Hematopoietic multipotent progenitor cell (in vitro differentiated cells): ENCODE data around the gene ATXN1. TPM values are rescaled to one million over a fixed set of nuclear protein-coding genes. Genes with fewer than 3 reads are reported as not detected.
"Not testable (repeated sequence)": the region's sequence is repeated elsewhere in the genome, so short reads cannot be mapped to it uniquely, and the experiment has no call there.

Experiments used
- DNase-seq, 3 donors: peaks; one replicate each; pipeline ENCODE4 v3.0.0-alpha.2; 2011 to 2015; ENCODE audit warnings: low read depth in 2 of 3, low spot score in 2 of 3
- total RNA-seq: library from RNA; depleted of rRNA; stranded (reverse); fragments of >200 nt; gene quantifications from one replicate; pipeline ENCODE4 v1.2.3, GENCODE V29; 2012

Gene ATXN1
- total RNA-seq, 1 donor: 52.0 TPM

- no peak for DNase-seq
Measured at GRCh38 chr6:16555550-16555949, 205.7 kb downstream of the ATXN1 start.

- no peak for DNase-seq
Measured at GRCh38 chr6:16553531-16553930, 207.7 kb downstream of the ATXN1 start.

DNA sequence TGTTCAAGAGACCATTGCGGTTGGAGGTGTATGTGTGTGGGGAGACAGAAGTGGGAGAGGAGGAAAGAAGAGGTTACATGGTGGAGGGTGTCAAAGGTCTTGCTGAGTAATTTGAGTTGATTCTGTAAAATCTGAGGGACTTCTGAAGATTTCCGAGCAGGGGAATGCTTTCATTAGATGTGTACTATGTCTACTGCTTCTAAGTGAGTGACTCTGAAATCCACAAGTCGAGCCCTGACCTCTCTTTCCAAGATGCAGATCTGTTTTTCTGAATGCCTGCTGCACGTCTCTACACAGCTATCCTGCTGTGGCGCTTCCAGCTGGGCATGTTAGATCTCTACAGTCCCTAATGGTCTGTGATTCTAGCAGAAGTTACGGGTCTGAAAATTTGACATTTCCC, 209.8 kb downstream of the ATXN1 start:
- DNase-seq: no peak

DNA sequence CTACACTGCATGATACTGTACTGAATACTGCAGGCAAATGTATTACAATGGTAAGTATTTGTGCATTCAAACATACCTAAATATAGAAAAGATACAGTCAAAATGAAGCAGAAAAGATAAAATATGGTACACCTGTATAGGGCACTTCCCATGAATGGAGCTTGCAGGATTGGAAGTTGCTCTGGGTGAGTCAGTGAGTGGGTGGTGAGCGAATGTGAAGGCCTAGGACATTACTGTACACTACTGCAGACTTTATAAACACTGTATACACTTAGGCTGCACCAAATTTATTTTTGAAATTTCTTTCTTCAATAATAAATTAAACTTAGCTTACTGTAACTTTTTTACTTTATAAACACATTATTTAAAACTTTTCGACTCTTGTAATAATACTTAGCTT, 213.1 kb downstream of the ATXN1 start:
- no peak for DNase-seq

DNA sequence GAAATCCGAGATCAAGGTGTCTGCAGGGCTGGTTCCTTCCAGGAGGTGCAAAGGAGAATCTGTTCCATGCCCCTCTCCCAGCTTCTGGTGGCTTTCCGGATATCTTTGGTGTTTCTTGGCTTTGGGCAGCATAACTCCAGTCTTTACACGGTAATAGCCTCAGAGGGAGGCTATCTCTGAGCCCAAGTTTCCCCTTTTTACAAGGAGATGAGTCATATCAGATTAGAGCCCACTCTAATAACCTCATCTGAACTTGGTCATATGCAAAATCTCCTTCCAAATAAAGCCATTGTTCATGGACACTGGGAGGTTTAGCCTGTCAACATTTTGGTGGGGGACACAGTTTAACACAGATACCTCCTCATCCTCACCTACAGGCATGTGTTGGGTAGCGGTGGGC, 213.7 kb downstream of the ATXN1 start:
- DNase-seq: peak in 2 of 3 donors; percentile 8 to 24

DNA sequence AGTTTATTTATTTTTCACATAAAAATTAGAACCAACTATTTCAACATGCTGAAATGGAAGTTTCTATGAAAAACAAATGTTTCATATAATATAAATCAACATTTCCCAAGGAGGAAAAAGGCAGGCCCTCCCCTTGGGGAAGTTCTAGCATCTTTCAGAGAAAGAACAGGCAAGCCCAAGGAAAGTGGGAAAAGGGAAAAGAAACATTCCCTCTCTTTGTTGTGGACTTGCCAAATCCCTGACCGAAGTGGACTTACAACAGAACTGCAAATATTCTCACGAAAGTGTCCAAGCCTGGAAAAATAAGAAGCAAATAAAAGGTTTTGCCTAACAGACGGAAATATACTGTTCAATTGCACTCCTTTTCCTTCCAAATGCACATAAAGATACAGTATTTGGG, 214.4 kb downstream of the ATXN1 start:
- DNase-seq: no peak

DNA sequence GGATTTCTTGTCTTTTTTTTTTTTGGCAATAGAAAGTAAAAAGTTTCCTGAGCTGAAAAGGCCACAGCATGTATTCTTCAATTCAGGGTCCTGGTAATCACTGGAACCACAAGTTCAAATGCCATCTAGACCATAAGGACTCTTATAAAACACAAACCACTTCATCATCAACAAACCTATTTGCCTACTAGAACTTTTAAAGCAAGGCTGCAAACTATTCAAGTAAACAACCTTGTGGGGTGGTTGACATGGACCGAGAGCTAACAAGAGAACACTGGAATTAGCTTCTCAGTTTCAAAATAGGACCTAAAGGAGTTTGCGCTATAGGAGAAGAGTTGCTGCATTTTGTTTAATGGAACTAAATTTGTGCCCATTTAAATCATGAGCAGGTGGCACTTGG, 215.9 kb downstream of the ATXN1 start:
- DNase-seq: no peak

- DNase-seq: no peak
Measured at GRCh38 chr6:16544521-16544920, 216.7 kb downstream of the ATXN1 start.

DNA sequence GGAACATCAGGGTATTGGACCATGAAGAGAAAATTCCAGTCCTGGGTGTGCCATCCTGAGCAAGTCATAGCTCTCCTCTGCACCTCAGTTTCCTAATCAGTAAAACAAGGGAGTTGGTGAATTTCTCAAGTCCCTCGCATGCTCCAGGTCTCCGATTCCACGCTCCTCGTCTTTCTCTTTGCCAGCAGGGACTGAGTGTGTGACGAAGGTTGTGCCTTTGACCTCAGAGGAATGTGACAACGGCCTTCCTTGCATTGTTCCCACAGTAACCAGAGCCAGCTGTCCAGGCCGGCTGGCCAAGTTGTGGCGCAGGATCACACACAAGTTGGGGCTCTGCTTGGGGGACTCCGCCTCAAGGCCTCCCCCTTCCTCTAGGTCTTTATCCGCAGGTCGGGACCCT, 217.3 kb downstream of the ATXN1 start:
- no peak for DNase-seq

DNA sequence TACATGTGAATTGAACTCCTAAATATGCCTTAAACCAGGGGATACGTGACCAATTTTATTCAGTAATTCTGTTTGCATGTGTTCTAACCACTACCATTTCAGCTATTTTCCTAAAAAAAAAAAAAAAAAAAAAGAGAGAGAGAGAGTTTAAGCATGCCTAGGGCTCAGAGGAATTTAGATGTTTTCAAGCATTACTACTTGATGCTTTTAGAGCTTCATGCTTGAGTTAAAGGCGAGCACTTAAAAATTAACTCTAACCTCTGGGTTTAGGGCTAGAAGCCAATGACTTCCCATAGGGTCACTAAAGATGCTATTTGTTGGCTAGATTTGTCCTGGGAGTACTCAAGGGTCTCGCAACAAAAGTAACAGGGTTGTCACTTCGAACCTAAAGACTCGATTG, 217.7 kb downstream of the ATXN1 start:
- DNase-seq: no peak

DNA sequence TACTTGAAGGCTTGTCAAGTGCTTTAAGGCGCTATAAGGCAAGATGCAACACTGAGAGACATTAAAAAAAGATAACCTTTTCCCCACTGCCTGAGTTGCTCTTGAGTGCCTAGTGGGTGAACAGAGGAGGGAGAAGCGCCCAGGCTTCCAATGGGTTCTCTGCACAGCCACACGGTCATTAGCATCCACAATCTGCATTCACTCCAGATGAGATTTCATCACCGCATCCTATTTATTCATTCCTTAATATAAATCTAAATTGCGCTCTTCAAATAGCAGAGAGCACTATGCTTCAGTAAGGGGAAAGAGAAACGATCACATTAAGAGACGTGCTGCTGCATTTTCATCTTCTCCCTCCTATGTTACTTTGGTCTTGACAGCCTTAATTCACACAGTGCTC, 219.2 kb downstream of the ATXN1 start:
- DNase-seq: no peak

GRCh38 chr6:16540804-16541752, 220.2 kb downstream of the ATXN1 start:
- DNase-seq: no peak

DNA sequence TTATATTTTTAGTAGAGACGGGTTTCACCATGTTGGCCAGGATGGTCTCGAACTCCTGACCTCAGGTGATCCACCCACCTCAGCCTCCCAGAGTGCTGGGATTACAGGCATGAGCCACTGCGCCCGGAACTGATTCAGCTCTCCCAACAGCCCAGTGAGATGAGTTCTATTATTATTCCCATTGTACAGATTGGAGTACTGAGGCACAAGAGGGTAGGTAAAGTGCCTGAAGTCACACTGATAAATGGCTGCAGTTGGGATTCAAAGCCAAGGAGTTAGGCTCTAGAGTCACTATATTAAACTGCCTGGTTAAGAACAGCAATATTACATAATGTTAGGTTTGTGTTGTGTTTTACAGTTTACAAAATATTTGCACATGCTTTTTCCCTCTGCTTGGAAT, 220.9 kb downstream of the ATXN1 start:
- DNase-seq: not testable (repeated sequence)

- DNase-seq: no peak
Measured at GRCh38 chr6:16539086-16539931, 222.0 kb downstream of the ATXN1 start.

DNA sequence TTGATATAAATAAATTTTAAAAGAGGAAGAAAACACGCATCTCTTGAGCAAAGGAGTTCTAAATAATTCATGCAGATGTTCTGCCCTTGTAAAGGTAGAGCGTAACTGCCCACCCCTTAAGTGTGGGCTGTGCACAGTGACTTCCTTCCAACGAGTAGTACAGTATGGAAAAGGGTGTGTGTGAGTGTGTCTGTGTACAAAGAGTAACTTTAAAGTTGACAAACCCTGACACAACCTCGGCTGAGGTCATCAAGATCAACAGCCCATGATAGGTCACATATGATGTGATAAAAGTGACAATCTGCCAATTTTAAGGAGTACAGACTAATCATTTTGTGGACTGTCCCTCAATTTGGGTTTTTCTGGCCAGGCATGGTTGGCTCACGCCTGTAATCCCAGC, 225.7 kb downstream of the ATXN1 start:
- DNase-seq: no peak

GRCh38 chr6:16533721-16534136, 227.5 kb downstream of the ATXN1 start:
- no peak for DNase-seq

DNA sequence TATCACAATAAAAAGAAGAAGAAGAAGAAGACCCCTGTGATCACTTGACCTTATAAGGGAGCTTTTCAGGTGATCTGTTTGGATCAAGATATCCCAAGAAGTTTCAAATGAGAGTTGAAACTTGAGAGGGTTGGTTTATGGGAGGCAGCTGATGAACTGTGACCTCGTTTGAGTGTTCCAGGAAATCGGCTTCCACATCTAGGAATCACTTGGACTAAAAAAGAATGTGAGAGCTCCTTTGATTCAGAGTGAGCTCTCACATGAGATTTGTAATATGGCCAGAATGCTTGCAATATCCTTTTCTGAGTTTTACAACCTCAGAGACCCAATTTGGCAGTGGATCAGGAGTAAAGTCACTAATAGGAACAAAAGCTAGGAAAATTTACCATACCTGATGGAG, 228.1 kb downstream of the ATXN1 start:
- no peak for DNase-seq

- DNase-seq: no peak
Measured at GRCh38 chr6:16527691-16528090, 233.6 kb downstream of the ATXN1 start.

- DNase-seq: no peak
Measured at GRCh38 chr6:16524380-16524707, 236.9 kb downstream of the ATXN1 start.

DNA sequence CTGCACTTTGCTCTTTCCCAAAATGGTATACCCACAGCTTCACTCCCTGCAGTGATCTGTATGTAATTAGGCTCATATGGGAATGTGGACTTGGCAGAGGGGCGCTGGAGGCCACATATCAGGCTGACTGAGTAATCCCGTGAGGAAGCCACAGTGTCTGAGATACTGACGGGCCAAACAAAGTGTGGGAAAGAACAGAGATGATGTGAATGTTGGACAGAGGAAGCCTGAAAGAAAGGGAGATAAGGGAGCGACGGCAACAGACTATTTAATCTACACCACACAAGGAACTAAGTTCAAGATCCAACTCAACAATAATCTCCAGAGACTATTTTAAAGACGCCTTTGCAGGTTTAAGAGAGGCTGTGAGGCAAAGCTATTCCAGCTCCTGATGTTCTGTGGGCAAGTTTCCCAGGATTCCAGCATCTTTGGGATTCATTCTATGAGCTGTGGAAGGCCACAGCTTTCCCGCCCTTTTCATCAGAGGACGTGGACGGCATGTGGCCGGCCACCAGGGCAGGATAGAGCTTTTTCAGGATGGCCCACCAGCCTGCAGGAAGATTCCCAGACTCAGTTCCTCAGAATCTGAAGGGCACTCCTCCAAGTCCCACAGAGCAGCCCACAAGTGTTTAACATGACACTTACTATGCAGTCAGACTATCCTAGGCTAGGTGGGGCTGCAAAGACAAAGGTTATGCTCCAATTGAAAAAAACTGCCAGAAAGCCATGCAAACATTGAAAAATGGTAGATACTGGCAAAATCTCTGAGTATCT, 237.5 kb downstream of the ATXN1 start:
- peak in 2 of 3 donors; percentile 28 to 29 for DNase-seq

DNA sequence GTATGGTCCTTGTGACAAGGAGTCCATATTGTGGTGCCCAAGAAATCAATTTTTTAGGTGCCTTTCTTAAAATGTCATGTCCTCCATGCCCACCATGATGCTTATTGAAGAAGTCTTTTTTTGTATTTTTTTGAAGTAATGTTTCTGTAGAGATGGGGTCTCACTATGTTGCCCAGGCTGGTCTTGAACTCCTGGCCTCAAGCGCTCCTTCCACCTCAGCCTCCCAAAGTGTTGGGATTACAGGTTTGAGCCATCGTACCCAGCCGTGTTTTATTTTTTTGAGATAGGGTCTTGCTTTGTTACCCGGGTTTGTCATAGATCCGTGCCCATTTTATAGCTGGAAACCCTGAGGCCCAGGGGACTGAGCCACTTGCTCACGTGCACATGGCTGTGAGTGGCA, 238.3 kb downstream of the ATXN1 start:
- no peak for DNase-seq
